ENCODE data around the gene OR1F1. TPM values are rescaled to one million over a fixed set of nuclear protein-coding genes. Genes with fewer than 3 reads are reported as not detected.

The OR1F1 gene
- total and polyA plus RNA-seq, 11 donors: not detected

- peaks cover 0 to 13% (median 0%) of the 10 kb centered on the region in 9 donors for H3K27me3 ChIP-seq
- peaks cover 0 to under 1% (median 0%) of the 10 kb centered on the region in 12 donors for H3K9me3 ChIP-seq
- DNase-seq (no peak), ATAC-seq (no peak)
- 63 to 73% (median 66%) methylated on average over 5 of the region's 5 CpGs for WGBS, 4 donors
- intact Hi-C loops (cut with DNase I): no loop called here
- H3K4me1 ChIP-seq: no peaks in the 10 kb centered on the region
- H3K27ac ChIP-seq: no peak overlapping the region
- TF ChIP-seq POLR2A (IDR thresholded peaks at IDR 0.05): no peak
- TF ChIP-seq CTCF (IDR thresholded peaks at IDR 0.05): no peak
- H3K36me3 ChIP-seq: no peaks in the 10 kb centered on the region
- no peak overlapping the region for H3K4me3 ChIP-seq
These were observed 53.8 kb downstream of the OR1F1 start for GRCh38 chr16:3241761-3242160.

- H3K9me3 ChIP-seq: no peaks in the 10 kb centered on the region
- H3K27me3 ChIP-seq: peaks cover 0 to 13% (median 0%) of the 10 kb centered on the region in 9 donors
- intact Hi-C loops (cut with DNase I): no loop called here
- ATAC-seq (peak in 2 of 4 donors; percentile 28 to 45), DNase-seq (no peak)
- no peaks in the 10 kb centered on the region for H3K4me1 ChIP-seq
- TF ChIP-seq CTCF (IDR thresholded peaks at IDR 0.05) (no peak), POLR2A (IDR thresholded peaks at IDR 0.05) (no peak)
- WGBS, 4 donors: 78 to 85% (median 82%) methylated on average over 11 of the region's 11 CpGs
- H3K4me3 ChIP-seq: no peak overlapping the region
- no peaks in the 10 kb centered on the region for H3K36me3 ChIP-seq
- H3K27ac ChIP-seq: no peak overlapping the region
These were observed 54.7 kb downstream of the OR1F1 start for GRCh38 chr16:3242709-3243108.

- H3K27ac ChIP-seq: no peak overlapping the region
- no peaks in the 10 kb centered on the region for H3K36me3 ChIP-seq
- H3K4me1 ChIP-seq: no peaks in the 10 kb centered on the region
- peaks cover 0 to 13% (median 0%) of the 10 kb centered on the region in 9 donors for H3K27me3 ChIP-seq
- intact Hi-C loops (cut with DNase I): no loop called here
- no peak for DNase-seq
- TF ChIP-seq CTCF (IDR thresholded peaks at IDR 0.05) (no peak), POLR2A (IDR thresholded peaks at IDR 0.05) (no peak)
- no peak for ATAC-seq
- no peak overlapping the region for H3K4me3 ChIP-seq
- no peaks in the 10 kb centered on the region for H3K9me3 ChIP-seq
- WGBS, 4 donors: 66 to 95% (median 72%) methylated on average over 6 of the region's 6 CpGs
These were observed 55.9 kb downstream of the OR1F1 start for GRCh38 chr16:3243882-3244281.

- TF ChIP-seq POLR2A (IDR thresholded peaks at IDR 0.05) (no peak), CTCF (IDR thresholded peaks at IDR 0.05) (no peak)
- H3K4me3 ChIP-seq: no peak overlapping the region
- H3K4me1 ChIP-seq: no peaks in the 10 kb centered on the region
- no peak overlapping the region for H3K27ac ChIP-seq
- DNase-seq (no peak), ATAC-seq (no peak)
- 70 to 76% (median 72%) methylated on average over 7 of the region's 7 CpGs for WGBS, 4 donors
- H3K36me3 ChIP-seq: no peaks in the 10 kb centered on the region
- H3K9me3 ChIP-seq: no peaks in the 10 kb centered on the region
- peaks cover 0 to 13% (median 0%) of the 10 kb centered on the region in 9 donors for H3K27me3 ChIP-seq
- intact Hi-C loops (cut with DNase I): no loop called here
These were observed 58.0 kb downstream of the OR1F1 start for GRCh38 chr16:3246002-3246401.
